AG09309 (cell line): ENCODE data around the gene RPL29.
"Not testable (repeated sequence)": the region's sequence is repeated elsewhere in the genome, so short reads cannot be mapped to it uniquely, and the experiment has no call there.

ENCODE experiments used
- DNase-seq: peaks from one replicate; pipeline ENCODE4 v3.0.0-alpha.2; 2010; ENCODE audit warnings: low read depth
- H3K4me3 ChIP-seq: 2 replicates; pipeline ENCODE4 v1.5.1; 2011; ENCODE audit warnings: mild to moderate bottlenecking, low read depth, low read length, moderate library complexity; ENCODE audit not compliant: control insufficient read depth
- TF ChIP-seq, protein P1 (sequence below): IDR thresholded peaks from 2 replicates; pipeline ENCODE4 v1.5.1; 2011; ENCODE audit warnings: mild to moderate bottlenecking, low read depth, low read length, inconsistent platforms; ENCODE audit not compliant: insufficient read depth, control insufficient read depth; ENCODE audit errors: missing control alignments

RPL29 gene

DNA sequence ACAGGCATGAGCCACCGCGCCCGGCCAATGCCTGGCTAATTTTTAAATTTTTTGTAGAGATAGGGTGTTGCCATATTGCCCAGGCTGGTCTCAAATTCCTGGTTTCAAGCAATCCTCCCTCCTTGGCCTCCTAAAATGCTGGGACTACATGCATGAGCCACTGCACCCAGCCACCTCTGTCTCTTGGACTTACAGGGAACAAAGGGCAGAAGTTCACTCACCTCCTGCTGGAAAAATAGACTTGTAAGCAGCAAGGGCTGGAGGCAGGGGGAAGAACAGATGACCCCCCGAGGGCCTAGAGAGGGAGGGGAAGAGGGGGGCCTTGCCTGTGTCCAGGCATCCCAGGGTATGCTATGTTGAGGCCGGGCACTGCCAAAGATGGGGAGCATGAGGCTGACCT is 38.5 kb upstream of the RPL29 start:
- no peak for DNase-seq
- H3K4me3 ChIP-seq: no peak overlapping the region
- TF ChIP-seq, protein P1, sequence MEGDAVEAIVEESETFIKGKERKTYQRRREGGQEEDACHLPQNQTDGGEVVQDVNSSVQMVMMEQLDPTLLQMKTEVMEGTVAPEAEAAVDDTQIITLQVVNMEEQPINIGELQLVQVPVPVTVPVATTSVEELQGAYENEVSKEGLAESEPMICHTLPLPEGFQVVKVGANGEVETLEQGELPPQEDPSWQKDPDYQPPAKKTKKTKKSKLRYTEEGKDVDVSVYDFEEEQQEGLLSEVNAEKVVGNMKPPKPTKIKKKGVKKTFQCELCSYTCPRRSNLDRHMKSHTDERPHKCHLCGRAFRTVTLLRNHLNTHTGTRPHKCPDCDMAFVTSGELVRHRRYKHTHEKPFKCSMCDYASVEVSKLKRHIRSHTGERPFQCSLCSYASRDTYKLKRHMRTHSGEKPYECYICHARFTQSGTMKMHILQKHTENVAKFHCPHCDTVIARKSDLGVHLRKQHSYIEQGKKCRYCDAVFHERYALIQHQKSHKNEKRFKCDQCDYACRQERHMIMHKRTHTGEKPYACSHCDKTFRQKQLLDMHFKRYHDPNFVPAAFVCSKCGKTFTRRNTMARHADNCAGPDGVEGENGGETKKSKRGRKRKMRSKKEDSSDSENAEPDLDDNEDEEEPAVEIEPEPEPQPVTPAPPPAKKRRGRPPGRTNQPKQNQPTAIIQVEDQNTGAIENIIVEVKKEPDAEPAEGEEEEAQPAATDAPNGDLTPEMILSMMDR: no peak

DNA sequence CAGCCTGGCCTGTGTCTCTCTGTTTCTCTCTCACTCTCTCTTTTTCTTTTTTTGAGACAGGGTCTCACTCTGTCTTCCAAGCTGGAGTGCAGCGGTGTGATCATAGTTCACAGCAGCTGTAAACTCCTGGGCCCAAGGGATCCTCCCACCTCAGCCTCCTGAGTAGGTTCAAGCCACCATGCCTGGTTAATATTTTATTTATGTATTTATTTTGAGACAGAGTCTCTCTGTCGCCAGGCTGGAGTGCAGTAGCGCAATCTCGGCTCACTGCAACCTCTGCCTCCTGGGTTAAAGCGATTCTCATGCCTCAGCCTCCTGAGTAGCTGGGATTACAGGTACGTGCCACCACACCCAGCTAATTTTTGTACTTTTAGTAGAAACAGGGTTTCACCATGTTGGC is 38.1 kb upstream of the RPL29 start:
- not testable (repeated sequence) for H3K4me3 ChIP-seq, DNase-seq

DNA sequence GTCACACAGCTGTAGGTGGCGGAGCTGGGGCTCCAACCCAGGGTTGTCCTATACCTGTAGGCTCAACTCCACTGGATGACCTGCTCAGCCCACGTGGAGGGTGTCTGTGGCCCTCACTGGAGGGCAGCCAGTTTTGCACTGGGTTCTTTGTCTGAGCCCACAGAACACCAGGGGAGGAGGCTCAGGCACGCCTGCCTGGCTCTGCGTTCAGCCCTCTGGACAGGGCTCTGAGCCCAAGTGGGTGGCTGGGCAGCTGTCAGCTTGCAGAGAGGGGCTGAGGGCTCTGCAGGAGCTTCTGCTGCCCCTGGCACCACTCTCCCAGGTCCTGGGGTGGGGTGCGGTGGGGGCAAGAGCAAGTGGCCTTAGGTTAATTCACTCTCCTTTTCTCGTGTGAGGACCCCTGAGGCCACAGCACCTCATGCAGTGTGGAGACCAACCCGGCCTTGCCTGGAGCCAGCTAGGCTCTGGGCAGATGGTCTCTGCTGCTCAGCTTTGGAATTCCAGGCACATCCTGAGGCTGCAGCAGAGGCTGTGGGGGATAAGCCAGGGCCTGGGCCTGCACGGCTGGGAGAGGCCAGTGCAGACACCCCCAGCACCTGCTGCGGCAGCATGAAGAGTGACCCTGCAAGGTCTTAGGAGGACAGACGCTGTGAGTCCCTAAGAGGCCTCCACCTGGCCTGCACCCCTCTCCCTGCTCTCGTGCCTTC is 37.2 kb upstream of the RPL29 start:
- TF ChIP-seq, protein P1: no peak
- no peak for DNase-seq
- H3K4me3 ChIP-seq: no peak overlapping the region

DNA sequence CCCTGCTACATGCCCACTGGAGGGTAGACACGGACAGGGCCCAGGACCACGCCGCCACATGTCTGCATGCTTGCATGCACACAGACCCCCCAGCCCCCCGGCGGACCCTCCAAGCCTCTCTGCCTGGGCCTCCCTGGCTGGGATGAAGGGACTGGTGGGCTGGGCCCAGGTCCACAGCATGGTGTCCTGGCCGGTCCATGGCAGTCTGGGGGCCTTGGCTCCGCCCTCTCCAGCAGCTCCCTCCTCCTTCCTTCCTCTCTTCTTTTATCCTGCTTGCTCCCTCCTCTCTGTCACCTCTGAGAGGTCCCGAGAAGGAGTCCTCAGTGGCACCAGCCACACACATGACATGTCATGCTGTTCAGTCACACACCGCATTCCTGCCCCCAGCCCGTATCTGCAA is 36.2 kb upstream of the RPL29 start:
- no peak for DNase-seq
- no peak overlapping the region for H3K4me3 ChIP-seq
- TF ChIP-seq, protein P1: no peak

DNA sequence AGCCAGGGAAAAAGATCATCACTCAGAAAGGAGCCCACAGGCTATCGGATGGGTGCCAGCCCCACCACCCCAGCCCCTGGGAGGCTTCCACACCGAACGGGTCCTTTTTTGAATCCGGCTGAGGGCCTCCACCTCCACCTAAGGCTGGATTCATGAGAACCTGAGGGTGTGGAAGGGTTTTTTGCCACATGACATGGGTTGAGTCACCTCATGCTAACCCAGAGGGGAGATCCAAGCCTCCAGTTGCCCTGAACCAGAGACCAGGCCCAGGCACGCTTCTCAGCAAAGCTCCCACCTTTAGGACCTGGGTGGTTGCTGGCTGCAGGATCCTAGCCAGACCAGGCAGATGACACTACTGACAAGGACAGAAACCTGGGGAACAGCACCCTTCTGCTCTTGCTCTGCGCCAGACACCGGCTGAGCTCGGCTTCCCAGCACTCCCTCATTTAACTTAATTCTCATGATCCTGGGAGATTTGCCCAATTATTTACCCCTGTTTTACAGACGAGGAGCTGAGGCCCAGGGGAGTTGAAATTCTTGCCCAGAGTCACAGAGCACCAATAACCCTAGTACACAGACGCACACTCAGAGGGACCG is 35.1 kb upstream of the RPL29 start:
- no peak overlapping the region for H3K4me3 ChIP-seq
- no peak for DNase-seq
- TF ChIP-seq, protein P1: no peak

DNA sequence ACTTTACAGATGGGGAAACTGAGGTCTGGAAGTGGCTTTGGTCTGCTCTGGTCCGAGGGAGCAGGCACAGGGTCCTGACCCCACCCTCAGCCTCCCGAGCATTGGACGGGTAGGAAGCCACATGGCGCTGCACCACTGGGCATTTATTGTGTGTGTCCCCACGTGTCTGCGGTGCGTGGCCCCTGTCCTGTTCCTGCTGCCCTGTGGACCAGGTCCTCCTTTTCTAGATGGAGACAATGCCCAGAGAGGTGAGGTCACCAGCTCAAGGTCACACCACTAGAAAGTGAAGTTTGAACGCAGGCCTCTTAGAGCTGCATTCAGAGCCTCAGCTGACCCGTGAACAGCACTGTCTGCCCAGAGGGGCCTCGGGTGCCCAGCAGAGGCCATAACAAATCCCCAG is 33.8 kb upstream of the RPL29 start:
- no peak for DNase-seq
- TF ChIP-seq, protein P1: no peak
- H3K4me3 ChIP-seq: no peak overlapping the region

DNA sequence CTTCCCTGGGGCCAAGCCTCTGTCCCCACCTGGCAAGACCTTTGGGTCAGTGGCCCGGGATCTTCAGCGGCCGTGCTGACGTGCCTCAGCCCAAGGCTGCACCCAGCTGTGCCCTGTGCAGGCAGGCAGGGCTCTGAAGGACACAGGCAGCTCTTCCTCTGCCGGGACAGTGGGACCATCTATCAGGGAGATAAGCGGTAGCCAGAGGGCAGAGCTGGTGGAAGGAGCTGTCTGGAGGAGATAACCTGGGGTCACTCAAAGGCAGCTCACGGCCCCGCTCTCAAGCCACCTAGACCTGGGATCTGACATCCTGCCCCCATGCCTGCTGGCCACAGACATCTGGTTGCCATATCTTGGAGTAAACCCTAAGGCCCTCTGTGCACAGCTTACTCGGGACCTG is 33.4 kb upstream of the RPL29 start:
- no peak overlapping the region for H3K4me3 ChIP-seq
- no peak for DNase-seq
- TF ChIP-seq, protein P1: no peak
